Skin of body (tissue), 2 donors: ENCODE results near the gene DIS3L. TPM values are rescaled to one million over a fixed set of nuclear protein-coding genes. Genes with fewer than 3 reads are reported as not detected.
A peak's percentile ranks its signal among the peaks of the same experiment; 100 is the strongest.
"Not testable (repeated sequence)": the region's sequence is repeated elsewhere in the genome, so short reads cannot be mapped to it uniquely, and the experiment has no call there.

ENCODE experiments used
- DNase-seq: peaks from one replicate; lab custom pipeline; 2025; lab: John Stamatoyannopoulos, UW
- total RNA-seq: library from RNA; depleted of rRNA; stranded (reverse); fragments of >200 nt; gene quantifications from one replicate; pipeline ENCODE4 v1.2.3, GENCODE V29; 2014

DIS3L gene
- total RNA-seq, 1 donor from 2014 or later = 27.3 TPM

DNA sequence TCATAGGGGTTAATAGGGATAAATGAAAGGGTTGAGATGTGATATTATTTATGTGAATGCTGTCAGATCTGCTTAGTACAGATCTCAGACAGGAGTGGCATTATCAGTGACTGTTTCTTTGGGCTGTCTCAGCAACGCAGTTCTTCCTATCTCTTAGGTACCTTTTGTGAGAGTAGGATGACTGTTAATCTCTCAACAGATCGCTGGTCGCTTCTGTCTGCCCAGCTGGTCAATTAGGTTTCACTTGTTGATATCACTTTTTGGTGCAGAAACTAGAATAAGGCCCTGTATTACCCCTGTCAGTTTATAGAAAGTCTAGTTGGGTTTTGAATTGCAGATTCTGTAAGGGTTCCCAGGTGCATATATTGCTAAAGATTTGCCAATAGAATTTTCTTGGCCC lies 16.5 kb downstream of the DIS3L start:
- no peak for DNase-seq

DNA sequence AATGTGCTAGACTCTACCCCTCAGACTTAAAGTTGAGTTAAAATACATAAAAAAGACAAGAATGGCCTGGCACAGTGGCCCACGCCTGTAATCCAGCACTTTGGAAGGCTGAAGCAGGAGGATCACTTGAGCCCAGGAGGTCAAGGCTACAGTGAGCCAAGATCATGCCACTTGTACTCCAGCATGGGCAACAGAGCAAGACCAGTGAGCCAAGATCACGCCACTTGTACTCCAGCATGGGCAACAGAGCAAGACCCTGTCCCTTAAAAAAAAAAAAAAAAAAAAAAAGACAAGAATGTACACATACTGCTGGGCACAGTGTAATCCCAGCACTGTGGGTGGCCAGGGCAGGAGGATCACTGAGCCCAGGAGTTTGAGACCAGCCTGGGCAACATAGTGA lies 17.4 kb downstream of the DIS3L start:
- DNase-seq = no peak

DNA sequence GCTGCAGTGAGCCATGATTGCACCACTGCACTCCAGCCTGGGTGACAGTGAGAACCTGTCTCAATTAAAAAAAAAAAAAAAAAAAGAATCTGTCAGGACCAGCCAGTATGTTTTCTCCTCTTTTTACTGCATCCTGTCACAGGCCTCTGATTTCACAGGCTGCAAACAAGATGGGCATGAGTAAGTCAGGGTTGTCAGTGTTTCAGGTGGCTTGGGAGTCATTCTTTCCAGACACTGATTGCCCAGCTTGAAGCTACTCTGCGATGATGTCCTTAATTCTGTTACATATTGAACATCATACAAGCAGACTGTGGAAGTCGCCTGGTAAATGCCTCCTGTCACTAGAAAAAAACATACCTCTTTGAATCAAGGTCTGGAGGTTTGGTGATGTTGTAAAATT lies 18.8 kb downstream of the DIS3L start:
- DNase-seq = no peak

DNA sequence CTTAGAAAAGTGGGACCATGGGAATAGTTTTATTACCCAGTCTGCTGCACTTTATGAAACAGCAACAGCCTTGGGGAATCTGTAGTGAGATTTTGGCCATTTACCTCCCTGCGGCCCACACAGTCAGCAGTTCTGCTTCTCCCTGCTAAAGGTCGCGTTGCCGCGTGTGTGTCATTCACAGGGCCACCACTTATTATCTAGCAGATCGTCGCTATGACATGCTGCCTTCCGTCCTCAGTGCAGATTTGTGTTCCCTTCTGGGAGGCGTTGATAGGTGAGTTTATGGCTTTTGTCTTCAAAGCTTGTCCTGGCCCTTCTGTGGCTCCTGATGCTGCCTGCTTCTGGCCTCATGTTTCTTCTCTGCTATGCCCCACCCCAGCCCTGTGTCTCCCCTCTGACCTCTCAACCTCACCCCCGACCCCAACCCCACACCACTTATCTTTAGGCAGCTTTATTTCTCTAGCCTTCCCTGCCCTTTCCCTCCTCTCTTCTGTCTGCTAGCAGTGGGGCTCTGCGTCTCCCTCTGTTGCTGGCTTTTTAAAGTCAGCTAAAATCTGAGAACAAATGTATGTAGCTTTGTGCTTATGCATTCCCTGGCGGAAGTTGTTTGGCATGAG lies 30.1 kb downstream of the DIS3L start:
- DNase-seq = no peak

DNA sequence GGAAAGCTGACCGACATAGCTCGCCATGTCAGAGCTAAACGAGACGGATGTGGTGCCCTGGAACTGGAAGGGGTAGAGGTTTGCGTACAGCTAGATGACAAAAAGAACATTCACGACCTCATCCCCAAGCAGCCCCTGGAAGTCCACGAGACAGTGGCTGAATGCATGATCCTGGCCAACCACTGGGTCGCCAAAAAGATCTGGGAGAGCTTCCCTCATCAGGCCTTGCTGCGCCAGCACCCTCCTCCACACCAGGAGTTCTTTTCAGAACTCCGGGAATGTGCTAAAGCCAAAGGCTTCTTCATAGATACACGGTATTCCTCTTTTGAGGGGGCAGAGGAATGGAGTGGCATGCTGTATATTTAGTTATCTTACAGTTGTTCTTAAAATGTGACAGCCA lies 32.7 kb downstream of the DIS3L start:
- DNase-seq = no peak

DNA sequence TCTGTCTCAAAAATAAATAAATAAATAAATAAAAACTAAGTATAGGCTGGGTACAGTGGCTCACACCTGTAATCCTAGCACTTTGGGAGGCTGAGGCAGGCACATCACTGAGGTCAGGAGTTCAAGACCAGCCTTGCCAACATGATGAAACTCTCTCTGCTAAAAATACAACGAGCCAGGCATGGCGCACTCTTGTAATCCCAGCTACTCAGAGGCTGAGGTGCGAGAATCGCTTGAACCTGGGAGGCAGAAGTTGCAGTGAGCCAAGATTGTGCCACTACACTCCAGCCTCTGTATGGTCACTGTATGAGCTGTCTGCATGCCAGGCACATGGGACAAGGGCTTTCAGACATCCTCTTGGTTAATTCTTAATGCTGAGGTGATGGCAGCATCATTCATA lies 34.4 kb downstream of the DIS3L start:
- DNase-seq = no peak

DNA sequence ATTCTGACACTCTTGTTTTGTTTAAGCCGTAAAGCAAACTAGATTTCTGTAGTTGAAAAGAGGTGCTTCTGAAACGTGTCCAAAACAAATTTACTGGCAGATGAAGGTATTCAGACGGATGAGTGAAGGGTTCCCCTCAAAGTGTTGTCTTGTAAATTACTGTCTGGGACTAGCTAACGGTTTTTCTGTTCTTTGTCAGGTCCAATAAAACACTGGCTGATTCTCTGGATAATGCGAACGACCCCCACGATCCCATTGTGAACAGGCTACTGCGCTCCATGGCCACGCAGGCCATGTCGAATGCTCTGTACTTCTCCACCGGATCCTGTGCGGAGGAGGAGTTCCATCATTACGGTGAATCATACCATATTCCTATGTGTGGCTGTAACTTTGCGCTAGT lies 35.4 kb downstream of the DIS3L start:
- no peak for DNase-seq

DNA sequence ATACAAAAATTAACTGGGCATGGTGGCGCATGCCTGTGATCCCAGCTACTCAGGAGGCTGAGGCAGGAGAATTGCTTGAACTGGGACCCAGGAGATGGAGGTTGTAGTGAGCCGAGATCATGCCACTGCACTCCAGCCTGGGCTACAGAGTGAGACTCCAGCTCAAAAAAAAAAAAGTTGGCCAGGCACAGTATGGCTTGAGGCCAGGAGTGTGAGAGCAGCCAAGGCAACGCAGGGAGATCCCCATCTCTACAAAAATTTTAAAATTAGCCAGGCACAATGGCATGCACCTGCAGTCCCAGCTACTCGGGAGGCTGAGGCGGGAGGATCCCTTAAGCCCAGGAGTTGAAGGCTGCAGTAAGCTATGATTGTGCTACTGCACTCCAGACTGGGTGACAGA lies 55.2 kb downstream of the DIS3L start:
- not testable (repeated sequence) for DNase-seq

DNA sequence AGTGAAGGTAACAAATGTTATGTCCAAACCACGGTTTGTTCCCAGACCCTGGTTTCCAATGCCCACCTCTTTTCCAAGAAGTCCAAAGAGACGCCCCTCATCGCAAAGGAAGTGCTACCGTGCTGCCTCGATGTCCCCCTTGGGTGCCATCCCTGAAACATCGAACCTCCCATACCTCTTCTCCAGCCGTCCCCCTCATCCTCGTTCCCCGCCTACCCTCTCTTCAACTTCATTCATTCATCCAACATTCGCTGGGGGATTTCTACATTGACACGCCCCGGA lies 62.6 kb downstream of the DIS3L start:
- DNase-seq = peak; percentile 5

DNA sequence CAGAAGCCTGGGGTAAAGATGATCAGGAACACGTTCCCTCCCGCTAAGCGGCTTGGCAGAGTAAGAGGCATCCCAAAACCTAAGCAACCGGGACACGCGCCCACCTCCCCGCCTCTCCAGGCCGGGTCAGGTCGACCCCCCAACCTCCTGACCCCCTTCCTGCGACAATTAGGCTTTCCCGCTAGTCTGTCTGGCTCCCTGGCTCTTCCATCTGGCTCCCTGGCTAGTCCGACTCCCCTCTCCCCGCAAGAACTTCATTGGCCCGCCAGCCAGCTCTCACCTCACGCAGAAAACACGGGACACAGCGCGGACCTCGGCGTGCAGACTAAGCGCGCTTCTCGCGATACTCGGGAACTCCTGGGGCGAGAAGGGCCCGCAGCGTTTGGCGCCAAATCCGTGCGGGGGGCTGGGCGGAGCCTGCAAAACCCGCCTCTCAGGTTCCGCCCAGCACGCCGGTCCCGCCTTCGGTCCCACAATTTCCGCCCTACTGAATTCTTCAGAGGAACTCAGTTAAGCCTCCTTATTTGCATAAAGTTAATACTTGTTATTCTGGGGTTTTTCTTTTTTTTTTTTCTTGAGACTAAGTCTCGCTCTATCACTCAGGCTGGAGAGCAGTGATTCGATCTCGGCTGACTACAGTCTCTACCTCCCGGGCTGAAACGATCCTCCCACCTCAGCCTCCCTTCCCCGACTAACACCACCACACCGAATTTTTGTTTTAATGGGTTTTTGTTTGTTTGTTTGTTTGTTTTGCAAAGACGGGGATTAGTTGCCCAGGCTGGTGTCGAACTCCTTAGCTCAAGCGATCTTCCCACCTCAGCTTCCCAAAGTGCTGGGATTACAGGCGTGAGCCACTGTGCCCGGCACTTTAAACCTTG lies 63.2 kb downstream of the DIS3L start, which contains the start of gene TIPIN:
TIPIN (minus strand) TSS at position 327 of the 878 bp plus-strand sequence. CDS start 3,738 bp downstream, outside the sequence.
- DNase-seq = peak; percentile 95

DNA sequence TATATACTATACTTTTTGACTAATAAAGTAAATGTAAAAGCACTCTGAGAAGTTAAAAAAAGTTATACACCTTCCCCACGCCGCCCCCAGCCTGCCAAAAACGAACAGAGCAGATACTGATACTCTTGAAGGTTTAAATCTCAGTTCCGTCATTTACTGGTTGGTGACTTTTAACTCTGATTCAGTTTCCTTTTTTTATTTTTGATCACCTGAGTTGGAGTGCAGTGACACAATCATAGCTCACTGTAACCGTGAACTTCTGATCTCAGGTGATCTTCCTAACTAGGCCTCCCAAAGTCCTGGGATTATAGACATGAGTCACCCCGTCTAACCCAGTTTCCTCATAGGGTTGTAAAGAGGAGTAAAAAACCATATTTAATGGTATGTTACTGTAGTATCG lies 66.4 kb downstream of the DIS3L start:
- DNase-seq = no peak

DNA sequence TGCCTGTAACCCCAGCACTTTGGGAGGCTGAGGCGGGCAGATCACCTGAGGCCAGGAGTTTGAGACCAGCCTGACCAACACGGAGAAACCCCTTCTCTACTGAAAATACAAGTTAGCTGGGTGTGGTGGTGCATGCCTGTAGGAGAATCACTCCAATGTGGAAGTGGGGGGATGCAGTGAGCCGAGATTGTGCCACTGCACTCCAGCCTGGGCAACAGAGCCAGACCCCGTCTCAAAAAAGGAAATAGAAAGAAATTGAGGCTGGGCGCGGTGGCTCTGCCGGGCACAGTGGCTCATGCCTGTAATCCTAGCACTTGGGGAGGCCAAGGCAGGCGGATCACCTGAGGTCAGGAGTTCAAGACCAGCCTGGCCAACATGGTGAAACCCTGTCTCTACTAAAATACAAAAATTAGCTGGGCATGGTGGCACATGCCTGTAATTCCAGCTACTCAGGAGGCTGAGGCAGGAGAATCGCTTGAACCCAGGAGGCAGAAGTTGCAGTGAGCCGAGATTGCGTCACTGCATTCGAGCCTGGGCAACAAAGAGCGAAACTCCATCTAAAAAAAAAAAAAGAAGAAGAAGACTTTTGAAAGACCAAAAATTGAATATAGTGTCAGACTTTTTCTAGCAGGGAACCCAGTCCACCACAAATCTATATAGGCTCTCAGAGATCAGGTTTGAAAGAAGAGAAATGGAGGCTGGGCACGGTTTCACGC lies 68.5 kb downstream of the DIS3L start:
- DNase-seq = not testable (repeated sequence)

DNA sequence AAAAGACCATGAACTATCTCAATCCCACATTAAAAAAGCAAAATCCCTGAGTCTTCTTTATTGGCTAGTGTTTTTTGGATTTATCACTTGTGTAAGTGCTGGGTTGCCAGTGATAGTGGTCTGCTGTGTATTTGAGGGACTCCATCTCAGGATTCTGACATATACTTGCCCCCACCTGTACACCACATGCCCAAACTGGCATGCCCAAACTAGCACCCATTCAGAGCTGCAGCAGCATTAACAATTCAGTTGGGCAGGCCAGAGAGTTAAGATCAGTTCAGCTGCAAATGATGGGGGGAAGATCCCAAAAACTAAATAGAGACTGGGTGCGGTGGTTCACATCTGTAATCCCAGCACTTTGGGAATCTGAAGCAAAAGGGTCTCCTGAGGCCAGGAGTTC lies 69.4 kb downstream of the DIS3L start:
- no peak for DNase-seq

DNA sequence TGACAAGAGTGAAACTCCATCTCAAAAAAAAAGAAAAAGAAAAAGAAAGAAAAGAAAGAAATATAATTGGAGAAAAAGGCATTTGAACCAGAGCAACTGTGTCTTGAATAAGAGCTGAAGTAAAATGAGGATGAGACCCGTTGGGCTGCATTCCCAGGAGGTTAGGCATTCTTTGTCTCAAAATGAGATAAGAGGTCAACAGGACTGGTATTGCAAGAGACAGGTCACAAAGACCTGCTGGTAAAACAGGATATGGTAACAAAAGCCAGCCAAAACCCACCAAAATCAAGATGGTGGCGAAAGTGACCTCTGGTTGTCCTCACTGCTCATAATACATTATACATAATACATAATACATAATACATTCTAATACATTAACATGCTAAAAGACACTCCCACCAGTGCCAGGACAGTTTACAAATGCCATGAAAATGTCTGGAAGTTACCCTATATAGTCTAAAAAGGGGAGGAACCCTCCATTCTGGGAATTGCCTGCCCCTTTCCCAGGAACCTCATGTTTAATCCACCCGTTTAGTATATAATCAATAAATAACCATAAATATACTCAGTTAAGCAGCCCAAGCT lies 71.7 kb downstream of the DIS3L start:
- DNase-seq = no peak

DNA sequence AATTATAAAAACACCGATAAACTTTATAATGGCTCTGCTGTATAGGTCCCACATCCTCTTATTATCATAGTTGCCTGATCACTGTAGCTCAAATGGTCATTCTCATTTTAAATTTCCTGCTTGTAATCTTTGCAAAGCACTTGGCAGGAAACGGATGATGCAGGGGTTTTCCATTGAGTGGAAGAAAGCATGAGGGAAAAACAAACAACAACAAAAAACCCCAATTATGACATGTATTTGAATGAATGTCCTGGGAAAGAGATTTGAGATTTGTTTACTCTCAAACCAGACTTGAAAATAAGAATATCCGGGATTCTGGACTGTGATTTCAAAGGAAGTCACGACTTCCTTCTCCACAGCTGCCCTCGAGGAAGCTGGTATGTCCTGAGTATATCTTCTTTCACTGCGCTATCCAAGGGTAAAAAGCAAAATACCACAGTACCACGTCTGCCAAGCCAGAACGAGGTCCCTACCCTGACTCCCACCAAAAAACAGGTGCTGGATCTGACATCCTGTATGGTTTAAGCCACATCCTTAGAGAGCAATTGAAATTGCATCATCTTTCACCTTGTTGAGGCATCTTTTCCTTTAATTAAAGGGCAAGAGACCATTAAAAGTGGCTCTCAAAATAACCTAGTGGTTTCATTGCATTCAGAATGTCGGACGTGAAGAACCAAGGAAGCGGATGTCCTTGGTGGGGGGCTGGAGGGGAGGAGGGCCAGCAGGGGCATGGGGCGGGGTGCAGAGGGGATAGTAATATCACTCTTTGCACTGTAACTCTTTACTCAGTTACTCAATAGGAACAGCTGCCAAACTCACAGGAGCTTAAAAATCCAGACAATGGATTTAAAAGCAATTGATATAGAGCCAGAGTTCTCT lies 76.6 kb downstream of the DIS3L start:
- peak; percentile 25 for DNase-seq

DNA sequence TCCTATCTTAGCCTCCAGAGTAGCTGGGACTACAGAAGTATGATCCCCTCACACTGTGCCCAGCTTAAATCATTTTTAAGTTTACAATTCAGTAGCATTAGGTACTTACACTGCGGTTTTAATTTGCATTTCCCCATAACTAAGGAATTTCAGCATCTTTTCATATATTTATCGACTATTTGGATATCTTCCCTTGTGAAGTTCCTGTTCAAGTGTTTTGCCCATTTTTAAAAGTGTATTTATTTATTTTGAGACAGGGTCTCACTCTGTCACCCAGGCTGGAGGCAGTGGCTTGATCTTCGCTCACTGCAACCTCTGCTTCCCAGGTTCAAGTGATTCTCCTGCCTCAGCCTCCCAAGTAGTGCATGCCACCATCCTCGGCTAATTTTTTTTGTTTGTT lies 80.8 kb downstream of the DIS3L start:
- no peak for DNase-seq

DNA sequence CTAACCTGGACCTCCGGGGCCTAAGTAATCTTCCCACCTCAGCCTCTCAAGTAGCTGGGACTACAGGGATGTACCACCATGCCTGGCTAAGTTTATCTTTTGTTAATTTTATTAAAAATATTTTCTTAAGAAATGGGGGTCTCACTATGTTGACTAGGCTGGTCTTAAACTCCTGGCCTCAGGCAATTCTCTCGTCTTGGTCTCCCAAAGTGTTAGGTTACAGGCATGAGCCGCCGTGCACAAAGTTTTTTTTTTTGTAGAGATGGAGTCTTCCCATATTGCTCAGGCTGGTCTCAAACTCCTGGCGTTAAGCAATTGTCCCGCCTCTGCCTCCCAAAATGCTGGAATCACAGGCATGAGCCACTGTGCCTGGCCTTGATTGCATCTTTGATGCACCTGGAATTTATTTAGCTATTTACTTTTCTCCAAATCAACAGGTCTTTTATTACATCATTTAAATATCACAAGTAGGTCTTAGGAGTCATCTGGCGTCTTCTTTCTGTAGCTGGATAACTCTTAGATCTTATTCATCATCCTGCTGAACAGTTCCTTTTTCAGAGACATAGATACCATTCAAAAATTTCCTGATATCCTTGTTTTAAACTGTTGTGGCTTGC lies 85.6 kb downstream of the DIS3L start:
- no peak for DNase-seq

DNA sequence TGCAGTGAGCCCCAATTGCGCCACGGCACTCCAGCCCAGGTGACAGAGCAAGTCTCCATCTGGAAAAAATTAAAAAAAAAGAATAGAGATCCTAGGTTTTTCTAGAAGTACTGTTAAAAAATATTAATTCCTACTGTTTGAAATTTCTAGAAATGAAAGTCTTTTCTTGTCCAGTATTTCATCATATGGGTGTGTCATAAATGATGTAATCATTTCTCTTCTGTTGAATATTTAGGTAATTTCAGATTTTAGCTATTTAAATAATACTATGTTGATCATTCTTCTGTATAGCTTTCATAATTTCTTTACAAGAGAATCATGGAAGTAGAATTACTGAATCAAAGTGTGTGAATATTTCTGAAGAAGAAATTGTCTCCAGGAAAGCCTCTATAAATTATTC lies 88.0 kb downstream of the DIS3L start:
- not testable (repeated sequence) for DNase-seq
